MG63 (cell line): ENCODE measurements around the gene CHRM5. TPM values are rescaled to one million over a fixed set of nuclear protein-coding genes. Genes with fewer than 3 reads are reported as not detected.
"Not testable (repeated sequence)": the region's sequence is repeated elsewhere in the genome, so short reads cannot be mapped to it uniquely, and the experiment has no call there.

ENCODE experiments used
- DNase-seq: peaks from one replicate; pipeline ENCODE4 v3.0.0-alpha.2; 2020
- H3K27me3 ChIP-seq: fragments of 250-450 bp; sonication (Bioruptor Pico); 2 replicates; pipeline ENCODE4 v1.5.1; 2020; ENCODE audit warnings: mild to moderate bottlenecking, moderate library complexity
- H3K36me3 ChIP-seq: fragments of 250-450 bp; sonication (Bioruptor Pico); 2 replicates; pipeline ENCODE4 v1.5.1; 2020; ENCODE audit warnings: mild to moderate bottlenecking, moderate library complexity
- H3K4me3 ChIP-seq: fragments of 250-450 bp; sonication (Bioruptor Pico); 2 replicates; pipeline ENCODE4 v1.5.1; 2020; ENCODE audit warnings: mild to moderate bottlenecking, moderate library complexity
- H3K9me3 ChIP-seq: fragments of 250-450 bp; sonication (Bioruptor Pico); 2 replicates; pipeline ENCODE4 v1.5.1; 2020; ENCODE audit warnings: mild to moderate bottlenecking, moderate library complexity
- total RNA-seq: library from RNA; depleted of rRNA; stranded (reverse); fragments of >200 nt; shearing (Covaris generic); gene quantifications from 2 replicates; pipeline ENCODE4 v1.2.3, GENCODE V29; 2014; ENCODE audit warnings: low replicate concordance

CHRM5 gene
- total RNA-seq, 1 experiment from 2014 or later = not detected

- Histone ChIP-seq H3K4me3 (no peak overlapping the region), H3K36me3 (no peaks in the 10 kb centered on the region), H3K27me3 (no peaks in the 10 kb centered on the region), H3K9me3 (no peaks in the 10 kb centered on the region)
- DNase-seq = no peak
Observed at GRCh38 chr15:33975022-33975565, 6.8 kb downstream of the CHRM5 start.

- H3K9me3 ChIP-seq = no peaks in the 10 kb centered on the region
- no peaks in the 10 kb centered on the region for H3K36me3 ChIP-seq
- no peaks in the 10 kb centered on the region for H3K27me3 ChIP-seq
- DNase-seq = no peak
- H3K4me3 ChIP-seq = no peak overlapping the region
Observed at GRCh38 chr15:33980159-33980558, 11.9 kb downstream of the CHRM5 start.

- no peak for DNase-seq
- Histone ChIP-seq H3K4me3 (no peak overlapping the region), H3K9me3 (no peaks in the 10 kb centered on the region), H3K36me3 (no peaks in the 10 kb centered on the region), H3K27me3 (no peaks in the 10 kb centered on the region)
Observed at GRCh38 chr15:33982516-33982915, 14.2 kb downstream of the CHRM5 start.

GRCh38 chr15:33985287-33985686 lies 17.0 kb downstream of the CHRM5 start:
- Histone ChIP-seq H3K27me3 (no peaks in the 10 kb centered on the region), H3K4me3 (no peak overlapping the region), H3K36me3 (no peaks in the 10 kb centered on the region), H3K9me3 (no peaks in the 10 kb centered on the region)
- DNase-seq = peak; percentile 1

- Histone ChIP-seq H3K4me3 (no peak overlapping the region), H3K27me3 (no peaks in the 10 kb centered on the region), H3K36me3 (no peaks in the 10 kb centered on the region), H3K9me3 (no peaks in the 10 kb centered on the region)
- DNase-seq = no peak
Observed at GRCh38 chr15:33985751-33986150, 17.5 kb downstream of the CHRM5 start.

GRCh38 chr15:33987444-33987843 lies 19.1 kb downstream of the CHRM5 start:
- Histone ChIP-seq H3K36me3 (no peaks in the 10 kb centered on the region), H3K9me3 (no peaks in the 10 kb centered on the region), H3K4me3 (no peak overlapping the region), H3K27me3 (no peaks in the 10 kb centered on the region)
- DNase-seq = no peak

GRCh38 chr15:33988384-33988783 lies 20.1 kb downstream of the CHRM5 start:
- Histone ChIP-seq H3K27me3 (no peaks in the 10 kb centered on the region), H3K36me3 (no peaks in the 10 kb centered on the region), H3K9me3 (no peaks in the 10 kb centered on the region), H3K4me3 (no peak overlapping the region)
- no peak for DNase-seq

- H3K27me3 ChIP-seq = no peaks in the 10 kb centered on the region
- H3K4me3 ChIP-seq = no peak overlapping the region
- no peaks in the 10 kb centered on the region for H3K9me3 ChIP-seq
- peak; percentile 35 for DNase-seq
- no peaks in the 10 kb centered on the region for H3K36me3 ChIP-seq
Observed at GRCh38 chr15:33994005-33994615, 25.8 kb downstream of the CHRM5 start.

GRCh38 chr15:33995666-33996065 lies 27.4 kb downstream of the CHRM5 start:
- not testable (repeated sequence) for H3K36me3 ChIP-seq, H3K9me3 ChIP-seq, H3K27me3 ChIP-seq, H3K4me3 ChIP-seq, DNase-seq

GRCh38 chr15:34001536-34001935 lies 33.2 kb downstream of the CHRM5 start:
- Histone ChIP-seq H3K27me3 (no peaks in the 10 kb centered on the region), H3K4me3 (no peak overlapping the region), H3K36me3 (no peaks in the 10 kb centered on the region), H3K9me3 (no peaks in the 10 kb centered on the region)
- no peak for DNase-seq

GRCh38 chr15:34006381-34006780 lies 38.1 kb downstream of the CHRM5 start:
- H3K9me3 ChIP-seq = no peaks in the 10 kb centered on the region
- H3K27me3 ChIP-seq = no peaks in the 10 kb centered on the region
- H3K36me3 ChIP-seq = no peaks in the 10 kb centered on the region
- H3K4me3 ChIP-seq = no peak overlapping the region
- DNase-seq = no peak

- Histone ChIP-seq H3K9me3 (no peaks in the 10 kb centered on the region), H3K4me3 (no peak overlapping the region), H3K36me3 (no peaks in the 10 kb centered on the region), H3K27me3 (no peaks in the 10 kb centered on the region)
- DNase-seq = no peak
Observed at GRCh38 chr15:34009656-34010055, 41.4 kb downstream of the CHRM5 start.

- Histone ChIP-seq H3K9me3 (no peaks in the 10 kb centered on the region), H3K27me3 (no peaks in the 10 kb centered on the region), H3K36me3 (no peaks in the 10 kb centered on the region), H3K4me3 (no peak overlapping the region)
- DNase-seq = no peak
Observed at GRCh38 chr15:34010921-34011320, 42.6 kb downstream of the CHRM5 start.

- no peak for DNase-seq
- H3K9me3 ChIP-seq = no peaks in the 10 kb centered on the region
- H3K36me3 ChIP-seq = no peaks in the 10 kb centered on the region
- no peaks in the 10 kb centered on the region for H3K27me3 ChIP-seq
- no peak overlapping the region for H3K4me3 ChIP-seq
Observed at GRCh38 chr15:34011481-34011880, 43.2 kb downstream of the CHRM5 start.

- Histone ChIP-seq H3K4me3 (no peak overlapping the region), H3K36me3 (no peaks in the 10 kb centered on the region), H3K9me3 (no peaks in the 10 kb centered on the region), H3K27me3 (no peaks in the 10 kb centered on the region)
- no peak for DNase-seq
Observed at GRCh38 chr15:34012461-34013028, 44.2 kb downstream of the CHRM5 start.

GRCh38 chr15:34013746-34014145 lies 45.4 kb downstream of the CHRM5 start:
- no peak overlapping the region for H3K4me3 ChIP-seq
- H3K36me3 ChIP-seq = no peaks in the 10 kb centered on the region; the same call in 1 of the 2 replicates
- no peaks in the 10 kb centered on the region for H3K9me3 ChIP-seq
- no peak for DNase-seq
- no peaks in the 10 kb centered on the region for H3K27me3 ChIP-seq

- Histone ChIP-seq H3K4me3 (no peak overlapping the region), H3K36me3 (no peaks in the 10 kb centered on the region; the same call in 1 of the 2 replicates), H3K27me3 (no peaks in the 10 kb centered on the region), H3K9me3 (0 out of 2 replicates have a peak, but pooled peaks cover 1% of the 10 kb centered on the region)
- DNase-seq = no peak
Observed at GRCh38 chr15:34014556-34014955, 46.3 kb downstream of the CHRM5 start.

- Histone ChIP-seq H3K27me3 (no peaks in the 10 kb centered on the region), H3K9me3 (0 out of 2 replicates have a peak, but pooled peaks cover 2% of the 10 kb centered on the region), H3K36me3 (no peaks in the 10 kb centered on the region; the same call in 1 of the 2 replicates), H3K4me3 (no peak overlapping the region)
- no peak for DNase-seq
Observed at GRCh38 chr15:34018021-34018645, 49.8 kb downstream of the CHRM5 start.
